Anterior cingulate cortex (tissue), 58 donors: ENCODE measurements around the gene GALNT12.

Experiments
- DNase-seq, 58 donors: peaks; one replicate each; lab custom pipeline; 2025; lab: John Stamatoyannopoulos, UW

GALNT12 gene

DNA sequence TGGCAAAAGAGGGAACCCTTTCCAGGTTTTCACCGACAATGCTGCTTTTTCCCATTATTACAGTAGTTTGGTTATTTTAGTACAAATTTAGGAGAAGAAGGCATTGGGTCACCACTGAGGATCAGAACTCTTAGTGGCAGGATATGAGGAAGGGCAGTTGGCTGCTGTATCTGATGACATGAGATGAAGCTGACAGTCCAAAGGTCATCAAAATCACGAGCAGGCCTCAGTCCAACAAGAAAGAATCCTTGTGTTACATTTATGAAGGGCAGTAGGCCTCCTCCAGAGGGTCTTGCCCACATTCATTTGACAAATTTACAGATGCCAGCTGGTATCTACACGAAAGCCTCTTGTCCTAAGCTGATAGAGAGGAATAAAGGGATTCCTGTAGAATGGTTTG, 86.7 kb downstream of the GALNT12 start:
- no peak for DNase-seq

DNA sequence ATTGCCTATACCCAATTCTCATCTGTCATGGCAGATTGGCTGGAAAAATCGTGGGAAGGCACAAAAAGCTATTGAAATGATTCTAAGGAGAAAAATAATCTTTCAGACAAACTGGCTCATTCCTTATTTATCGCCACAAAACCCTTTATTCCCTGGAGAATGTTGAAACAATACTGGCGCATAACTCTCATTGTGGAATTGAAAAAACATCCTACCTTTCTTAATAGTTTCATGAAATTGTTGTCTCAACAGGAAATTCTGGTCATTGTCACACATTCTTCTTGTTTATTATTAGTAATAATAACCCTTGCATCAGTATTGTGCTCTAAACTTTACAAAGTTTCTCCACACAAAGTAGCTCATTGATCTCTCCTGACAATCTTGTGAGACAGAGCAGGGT, 87.3 kb downstream of the GALNT12 start:
- DNase-seq = no peak

- no peak for DNase-seq
These were observed 89.2 kb downstream of the GALNT12 start for GRCh38 chr9:98896632-98897031.

DNA sequence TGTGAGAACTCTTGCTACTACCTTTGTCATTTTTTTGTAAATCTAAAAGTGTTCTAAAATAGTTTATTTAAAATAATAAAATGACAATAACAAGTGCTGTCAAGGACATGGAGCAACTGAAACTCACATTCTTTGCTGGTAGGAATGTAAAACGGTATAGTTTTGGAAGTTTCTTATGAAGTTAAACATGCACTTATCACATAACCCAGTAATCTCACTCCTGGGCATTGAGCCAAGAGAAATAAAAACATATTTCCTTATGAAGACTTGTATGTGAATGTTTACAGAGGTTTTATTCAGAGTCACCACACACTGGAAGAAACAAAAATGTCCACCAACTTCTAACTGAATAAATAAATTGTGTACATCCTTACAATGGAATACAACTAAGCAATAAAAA, 90.3 kb downstream of the GALNT12 start:
- no peak for DNase-seq

GRCh38 chr9:98899408-98900056, 92.1 kb downstream of the GALNT12 start:
- DNase-seq = peak in 5 of 58 donors; percentile 7 to 24 (median 12)
